Smooth muscle cell (in vitro differentiated cells): ENCODE measurements around the gene CAMTA1. TPM values are rescaled to one million over a fixed set of nuclear protein-coding genes. Genes with fewer than 3 reads are reported as not detected.

Experiments used
- DNase-seq: peaks from one replicate; lab custom pipeline; 2025; ENCODE audit not compliant: unreplicated experiment; lab: John Stamatoyannopoulos, UW
- H2AFZ ChIP-seq: fragments of 200-600 bp; sonication (generic); 2 replicates; pipeline ENCODE4 v1.6.0; 2016; ENCODE audit warnings: antibody characterized with exemption, low read depth, mild to moderate bottlenecking
- H3F3A ChIP-seq: fragments of 200-600 bp; sonication (generic); 2 replicates; pipeline ENCODE4 v1.6.0; 2017; ENCODE audit warnings: antibody characterized with exemption, low read depth
- H3K27ac ChIP-seq: fragments of 200-600 bp; sonication (generic); 2 replicates; pipeline ENCODE4 v1.5.1; 2016; ENCODE audit warnings: low read depth, mild to moderate bottlenecking
- H3K27me3 ChIP-seq: fragments of 200-600 bp; sonication (generic); 2 replicates; pipeline ENCODE4 v1.6.1; 2016; ENCODE audit warnings: low read depth, mild to moderate bottlenecking
- H3K36me3 ChIP-seq: fragments of 200-600 bp; sonication (generic); 2 replicates; pipeline ENCODE4 v1.5.1; 2016; ENCODE audit warnings: low read depth
- H3K4me1 ChIP-seq: fragments of 200-600 bp; sonication (generic); 2 replicates; pipeline ENCODE4 v1.5.1; 2016; ENCODE audit warnings: low read depth
- H3K4me2 ChIP-seq: fragments of 200-600 bp; sonication (generic); 2 replicates; pipeline ENCODE4 v1.6.0; 2016; ENCODE audit warnings: mild to moderate bottlenecking
- H3K4me3 ChIP-seq: fragments of 200-600 bp; sonication (generic); 2 replicates; pipeline ENCODE4 v1.5.1; 2016; ENCODE audit warnings: mild to moderate bottlenecking
- H3K79me2 ChIP-seq: fragments of 200-600 bp; sonication (generic); 2 replicates; pipeline ENCODE4 v1.6.0; 2016; ENCODE audit warnings: low read depth, mild to moderate bottlenecking
- H3K9ac ChIP-seq: fragments of 200-600 bp; sonication (generic); 2 replicates; pipeline ENCODE4 v1.6.0; 2016; ENCODE audit warnings: low read depth
- H3K9me3 ChIP-seq: fragments of 200-600 bp; sonication (generic); replicated peaks from 2 replicates; pipeline ENCODE4 v1.5.1; 2016; ENCODE audit warnings: low read depth
- H4K20me1 ChIP-seq: fragments of 200-600 bp; sonication (generic); 2 replicates; pipeline ENCODE4 v1.6.0; 2016; ENCODE audit warnings: low read depth
- WGBS: methylation state at CpG from one replicate; pipeline ENCODE4 v1.1.7; 2016; ENCODE audit warnings: low lambda C conversion rate; 5-methylcytosine and 5-hydroxymethylcytosine counted together
- polyA plus RNA-seq: library from polyadenylated mRNA; unstranded; fragments of >200 nt; fragmentation: Nextera tagmentation; extraction: Ambion mirVana; gene quantifications from 2 replicates; pipeline ENCODE4 v1.2.1, GENCODE V29; 2016
- total RNA-seq: library from RNA; depleted of rRNA; stranded (reverse); fragments of >200 nt; gene quantifications from 2 replicates; pipeline ENCODE4 v1.2.3, GENCODE V29; 2014
- TF ChIP-seq, protein P1 (sequence below): fragments of 200-600 bp; sonication (generic); IDR thresholded peaks from 2 replicates; pipeline ENCODE4 v1.5.1; 2017; ENCODE audit warnings: borderline replicate concordance, mild to moderate bottlenecking, antibody characterized with exemption; ENCODE audit not compliant: insufficient read depth, poor library complexity, severe bottlenecking

The CAMTA1 gene
- total and polyA plus RNA-seq, 2 experiments from 2014 or later = 139 to 145 TPM

DNA sequence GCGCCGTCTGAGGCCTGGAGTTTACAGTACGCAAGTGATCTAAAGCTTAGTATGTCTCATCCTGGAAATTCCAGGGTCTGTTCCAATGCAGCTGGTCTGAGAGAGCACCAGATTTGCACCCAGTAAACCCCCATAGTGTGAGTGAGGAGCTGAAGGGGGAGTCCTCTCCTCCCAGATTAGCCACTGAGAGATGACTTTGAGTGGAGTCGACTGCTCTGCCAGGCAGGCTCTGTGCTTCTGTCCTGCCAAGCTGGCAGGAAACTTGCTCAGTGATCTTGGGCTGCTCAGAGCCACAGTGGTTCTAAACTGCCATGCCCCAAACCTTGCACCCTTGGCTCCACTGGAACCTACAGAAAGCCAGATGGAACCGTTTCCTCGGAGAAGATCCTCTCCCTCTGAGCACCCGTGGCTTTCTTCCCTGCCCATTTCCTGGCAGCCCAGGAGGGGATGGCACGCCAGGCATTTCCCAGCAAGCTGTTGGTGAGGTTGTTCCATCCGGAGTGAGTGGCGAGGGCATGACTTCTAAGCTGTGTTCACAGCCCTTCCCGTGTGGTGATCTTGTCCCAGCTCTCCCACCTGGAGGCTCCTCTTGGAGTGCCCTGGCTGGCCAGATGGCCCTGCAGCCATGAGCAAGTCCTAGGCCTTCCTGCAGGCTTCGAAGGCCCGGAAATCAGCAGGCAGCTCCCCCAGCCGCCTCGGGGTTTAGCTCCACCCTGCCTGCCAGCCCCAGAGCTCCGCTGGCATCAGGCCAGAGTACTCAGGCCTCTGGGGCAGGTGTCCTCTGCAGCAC is 859.9 kb downstream of the CAMTA1 start:
- no peaks in the 10 kb centered on the region for H3K36me3 ChIP-seq
- H3K9ac ChIP-seq = peak overlapping the region; percentile 19
- no peaks in the 10 kb centered on the region for H3K27me3 ChIP-seq
- no peak for DNase-seq
- H2AFZ ChIP-seq = no peak overlapping the region
- peaks cover 6% of the 10 kb centered on the region for H3F3A ChIP-seq
- H3K4me3 ChIP-seq = no peak overlapping the region
- WGBS = 75% methylated on average over 16 of the region's 16 CpGs
- H3K9me3 ChIP-seq = no peaks in the 10 kb centered on the region
- no peaks in the 10 kb centered on the region for H3K79me2 ChIP-seq
- no peaks in the 10 kb centered on the region for H4K20me1 ChIP-seq
- TF ChIP-seq, protein P1, sequence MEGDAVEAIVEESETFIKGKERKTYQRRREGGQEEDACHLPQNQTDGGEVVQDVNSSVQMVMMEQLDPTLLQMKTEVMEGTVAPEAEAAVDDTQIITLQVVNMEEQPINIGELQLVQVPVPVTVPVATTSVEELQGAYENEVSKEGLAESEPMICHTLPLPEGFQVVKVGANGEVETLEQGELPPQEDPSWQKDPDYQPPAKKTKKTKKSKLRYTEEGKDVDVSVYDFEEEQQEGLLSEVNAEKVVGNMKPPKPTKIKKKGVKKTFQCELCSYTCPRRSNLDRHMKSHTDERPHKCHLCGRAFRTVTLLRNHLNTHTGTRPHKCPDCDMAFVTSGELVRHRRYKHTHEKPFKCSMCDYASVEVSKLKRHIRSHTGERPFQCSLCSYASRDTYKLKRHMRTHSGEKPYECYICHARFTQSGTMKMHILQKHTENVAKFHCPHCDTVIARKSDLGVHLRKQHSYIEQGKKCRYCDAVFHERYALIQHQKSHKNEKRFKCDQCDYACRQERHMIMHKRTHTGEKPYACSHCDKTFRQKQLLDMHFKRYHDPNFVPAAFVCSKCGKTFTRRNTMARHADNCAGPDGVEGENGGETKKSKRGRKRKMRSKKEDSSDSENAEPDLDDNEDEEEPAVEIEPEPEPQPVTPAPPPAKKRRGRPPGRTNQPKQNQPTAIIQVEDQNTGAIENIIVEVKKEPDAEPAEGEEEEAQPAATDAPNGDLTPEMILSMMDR = no peak
- H3K4me2 ChIP-seq = no peak overlapping the region
- peak overlapping the region; percentile 70 for H3K27ac ChIP-seq
- H3K4me1 ChIP-seq = peaks cover 7% of the 10 kb centered on the region

DNA sequence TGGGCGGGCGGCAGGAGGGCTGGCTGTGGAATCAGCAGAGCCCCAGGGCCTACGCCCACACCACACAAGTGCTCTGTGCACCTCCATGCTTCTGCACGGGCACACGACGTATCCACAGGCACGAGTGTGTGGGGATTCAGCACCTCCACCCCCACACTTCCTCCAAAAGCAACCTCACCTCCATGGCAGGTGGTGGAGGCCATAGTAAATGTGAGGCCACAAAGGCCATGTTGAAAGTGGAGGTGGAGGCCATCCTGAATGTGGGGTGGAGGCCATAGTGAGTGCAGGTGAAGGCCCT is 860.4 kb downstream of the CAMTA1 start:
- no peak overlapping the region for H2AFZ ChIP-seq
- no peak overlapping the region for H3K9ac ChIP-seq
- H3K4me2 ChIP-seq = no peak overlapping the region
- no peak overlapping the region for H3K4me3 ChIP-seq
- peaks cover 6% of the 10 kb centered on the region for H3F3A ChIP-seq
- H4K20me1 ChIP-seq = no peaks in the 10 kb centered on the region
- WGBS = 95% methylated on average over 7 of the region's 7 CpGs
- no peak overlapping the region for H3K27ac ChIP-seq
- H3K79me2 ChIP-seq = no peaks in the 10 kb centered on the region
- H3K27me3 ChIP-seq = no peaks in the 10 kb centered on the region
- TF ChIP-seq, protein P1 = no peak
- H3K9me3 ChIP-seq = no peaks in the 10 kb centered on the region
- no peak for DNase-seq
- peaks cover 7% of the 10 kb centered on the region for H3K4me1 ChIP-seq
- H3K36me3 ChIP-seq = no peaks in the 10 kb centered on the region

DNA sequence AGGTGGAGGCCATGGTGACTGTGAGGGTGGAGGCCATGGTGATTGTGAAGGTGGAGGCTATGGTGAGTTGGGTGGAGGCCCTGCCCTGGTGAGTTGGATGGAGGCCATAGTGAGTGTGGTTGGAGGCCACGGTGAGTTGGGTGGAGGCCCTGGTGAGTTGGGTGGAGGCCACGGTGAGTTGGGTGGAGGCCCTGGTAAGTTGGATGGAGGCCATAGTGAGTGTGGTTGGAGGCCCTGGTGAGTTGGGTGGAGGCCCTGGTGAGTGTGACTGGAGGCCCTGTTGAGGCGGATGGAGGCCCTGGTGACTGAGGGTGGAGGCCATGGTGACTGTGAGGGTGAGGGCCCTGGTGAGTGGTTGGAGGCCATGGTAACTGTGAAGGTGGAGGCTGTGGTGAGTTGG is 860.9 kb downstream of the CAMTA1 start:
- Histone ChIP-seq H4K20me1 (no peaks in the 10 kb centered on the region), H3K27me3 (no peaks in the 10 kb centered on the region), H3K4me1 (peaks cover 7% of the 10 kb centered on the region), H3K79me2 (no peaks in the 10 kb centered on the region), H3K4me2 (no peak overlapping the region), H3K27ac (no peak overlapping the region), H3K36me3 (no peaks in the 10 kb centered on the region), H3F3A (peaks cover 6% of the 10 kb centered on the region), H3K9ac (no peak overlapping the region), H3K4me3 (no peak overlapping the region), H3K9me3 (no peaks in the 10 kb centered on the region), H2AFZ (no peak overlapping the region)
- TF ChIP-seq, protein P1 = no peak
- WGBS = 100% methylated on average over 2 of the region's 3 CpGs
- DNase-seq = no peak
